ENCODE measurements around the gene LRRC8D. TPM values are rescaled to one million over a fixed set of nuclear protein-coding genes. Genes with fewer than 3 reads are reported as not detected.

LRRC8D gene
- total RNA-seq, 1 experiment from 2014 or later = 42.0 TPM

GRCh38 chr1:89927049-89927448 is 106.2 kb downstream of the LRRC8D start:
- peaks cover 2% of the 10 kb centered on the region for H3K36me3 Mint-ChIP-seq (ENCODE audit: insufficient read depth, unreplicated experiment)
- CTCF ChIA-PET = interaction anchor here (0.6 kb wide), 2 partner anchors 84 to 271 kb away, joined by 3 read pairs; no protein-coding TSS in a partner anchor

GRCh38 chr1:89927478-89927877 is 106.6 kb downstream of the LRRC8D start:
- CTCF ChIA-PET = interaction anchor here (0.6 kb wide), 1 partner anchor 272 kb away, joined by 3 read pairs; no protein-coding TSS in a partner anchor
- intact Hi-C loops (cut with micrococcal nuclease) = no loop called here
- no peaks in the 10 kb centered on the region for H3K36me3 Mint-ChIP-seq (ENCODE audit: insufficient read depth, unreplicated experiment)
- no peak overlapping the region for H3K27ac Mint-ChIP-seq (ENCODE audit: low read depth, unreplicated experiment)
- POLR2A ChIA-PET = interaction anchor here (1.3 kb wide), 1 partner anchor 9 kb away, joined by 5 read pairs; no protein-coding TSS in a partner anchor
- H3K4me3 Mint-ChIP-seq (ENCODE audit: unreplicated experiment) = no peak overlapping the region
- H3K9me3 Mint-ChIP-seq (ENCODE audit: unreplicated experiment) = no peaks in the 10 kb centered on the region
- H3K27me3 Mint-ChIP-seq (ENCODE audit: insufficient read depth, unreplicated experiment) = no peaks in the 10 kb centered on the region
- DNase-seq (ENCODE audit: unreplicated experiment) = no peak
- no TSS peak for BruUV-seq (replicated peaks)
- no peak for TF ChIP-seq CTCF (IDR thresholded peaks at IDR 0.05; ENCODE audit: unreplicated experiment)
- H3K4me1 Mint-ChIP-seq (ENCODE audit: insufficient read depth, unreplicated experiment) = peaks cover 9% of the 10 kb centered on the region

More at GRCh38 chr1:89927049-89927448, 106.2 kb downstream of the LRRC8D start:
- no peak for TF ChIP-seq CTCF (IDR thresholded peaks at IDR 0.05; ENCODE audit: unreplicated experiment)
- no peaks in the 10 kb centered on the region for H3K9me3 Mint-ChIP-seq (ENCODE audit: unreplicated experiment)
- H3K4me1 Mint-ChIP-seq (ENCODE audit: insufficient read depth, unreplicated experiment) = peaks cover 9% of the 10 kb centered on the region
- intact Hi-C loops (cut with micrococcal nuclease) = no loop called here
- no TSS peak for BruUV-seq (replicated peaks)
- POLR2A ChIA-PET = interaction anchor here (1.3 kb wide), 1 partner anchor 8 kb away, joined by 5 read pairs; no protein-coding TSS in a partner anchor
- H3K27me3 Mint-ChIP-seq (ENCODE audit: insufficient read depth, unreplicated experiment) = no peaks in the 10 kb centered on the region
- DNase-seq (ENCODE audit: unreplicated experiment) = no peak
- H3K27ac Mint-ChIP-seq (ENCODE audit: low read depth, unreplicated experiment) = no peak overlapping the region
- H3K4me3 Mint-ChIP-seq (ENCODE audit: unreplicated experiment) = no peak overlapping the region

- CTCF ChIA-PET = no interaction called here
- no peak for DNase-seq (ENCODE audit: unreplicated experiment)
- no TSS peak for BruUV-seq (replicated peaks)
- peaks cover 6% of the 10 kb centered on the region for H3K36me3 Mint-ChIP-seq (ENCODE audit: insufficient read depth, unreplicated experiment)
- no peaks in the 10 kb centered on the region for H3K9me3 Mint-ChIP-seq (ENCODE audit: unreplicated experiment)
- intact Hi-C loops (cut with micrococcal nuclease) = no loop called here
- H3K27ac Mint-ChIP-seq (ENCODE audit: low read depth, unreplicated experiment) = no peak overlapping the region
- H3K27me3 Mint-ChIP-seq (ENCODE audit: insufficient read depth, unreplicated experiment) = no peaks in the 10 kb centered on the region
- TF ChIP-seq CTCF (IDR thresholded peaks at IDR 0.05; ENCODE audit: unreplicated experiment) = no peak
- POLR2A ChIA-PET = interaction anchor here (0.6 to 1.3 kb wide), 3 partner anchors 10 to 50 kb away, joined by 3 to 5 read pairs (median 3); no protein-coding TSS in a partner anchor
- H3K4me1 Mint-ChIP-seq (ENCODE audit: insufficient read depth, unreplicated experiment) = peaks cover 9% of the 10 kb centered on the region
- H3K4me3 Mint-ChIP-seq (ENCODE audit: unreplicated experiment) = no peak overlapping the region
Observed at GRCh38 chr1:89928506-89928905, 107.7 kb downstream of the LRRC8D start.

DNA sequence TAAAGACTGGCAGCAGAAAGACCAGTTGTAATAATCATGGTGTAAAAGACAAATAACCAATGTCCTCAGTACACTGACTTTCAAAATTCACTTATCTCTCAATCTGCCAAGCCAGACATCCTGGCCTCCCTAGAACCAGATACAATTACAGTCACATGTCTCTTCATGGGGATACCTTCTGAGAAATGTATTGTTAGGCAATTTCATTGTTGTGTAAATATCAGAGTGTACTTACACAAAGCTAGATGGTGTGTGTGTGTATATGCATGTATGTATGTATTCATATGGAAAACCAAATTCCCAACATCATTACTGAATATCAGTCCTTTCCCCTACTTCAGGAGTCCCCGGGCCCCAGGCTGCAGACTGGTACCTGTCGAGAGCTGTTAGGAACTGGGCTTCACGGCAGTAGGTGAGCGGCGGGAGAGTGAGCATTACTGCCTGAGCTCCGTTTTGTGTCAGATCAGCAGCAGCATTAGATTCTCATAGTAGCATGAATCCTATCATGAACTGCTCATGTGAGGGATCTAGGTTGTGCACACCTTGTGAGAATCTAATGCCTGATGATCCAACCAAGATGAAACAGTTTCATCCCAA is 108.7 kb downstream of the LRRC8D start:
- H3K9me3 Mint-ChIP-seq (ENCODE audit: unreplicated experiment) = no peaks in the 10 kb centered on the region
- POLR2A ChIA-PET = interaction anchor here (0.7 to 1.6 kb wide), 2 partner anchors 21 to 105 kb away, joined by 3 to 4 read pairs; no protein-coding TSS in a partner anchor
- peaks cover 16% of the 10 kb centered on the region for H3K36me3 Mint-ChIP-seq (ENCODE audit: insufficient read depth, unreplicated experiment)
- no peak for DNase-seq (ENCODE audit: unreplicated experiment)
- H3K4me1 Mint-ChIP-seq (ENCODE audit: insufficient read depth, unreplicated experiment) = peaks cover 9% of the 10 kb centered on the region
- no peak overlapping the region for H3K27ac Mint-ChIP-seq (ENCODE audit: low read depth, unreplicated experiment)
- CTCF ChIA-PET = no interaction called here
- intact Hi-C loops (cut with micrococcal nuclease) = no loop called here
- no peak overlapping the region for H3K4me3 Mint-ChIP-seq (ENCODE audit: unreplicated experiment)
- no TSS peak for BruUV-seq (replicated peaks)
- H3K27me3 Mint-ChIP-seq (ENCODE audit: insufficient read depth, unreplicated experiment) = no peaks in the 10 kb centered on the region
- TF ChIP-seq CTCF (IDR thresholded peaks at IDR 0.05; ENCODE audit: unreplicated experiment) = no peak
